K562 (cell line): ENCODE data around the gene BGLAP. TPM values are rescaled to one million over a fixed set of nuclear protein-coding genes. Genes with fewer than 3 reads are reported as not detected.

Source experiments
- ATAC-seq: fragments of 200-7000 bp; cut with Tn5 transposase; 3 replicates; pipeline ENCODE4 v1.9.1; 2020; ENCODE audit warnings: moderate library complexity
- BruUV-seq: library from RNA; stranded (reverse); fragments of 400-500 nt; replicated peaks from 2 replicates; lab custom pipeline; 2021; lab: Mats Ljungman, UMichigan
- CTCF ChIA-PET: fragments of 300-600 bp; formaldehyde crosslinking; extraction: SDS; loops from one replicate; lab custom pipeline; 2021; ENCODE audit warnings: low intra/inter-chr PET ratio; lab: Yijun Ruan, JAX
- POLR2A ChIA-PET: fragments of 300-600, 350-650 bp; sonication (Branson Sonifier 250); formaldehyde crosslinking; extraction: SDS; loops from one replicate; lab custom pipeline; 2021; ENCODE audit warnings: antibody characterized with exemption, inconsistent platforms; lab: Yijun Ruan, JAX
- DNase-seq, 4 experiments: peaks; one replicate each; pipeline versions ENCODE4 v3.0.0 to v3.0.0-alpha.2; 2011 to 2018; ENCODE audit warnings: low spot score in 3 of 4, mixed read lengths in 3 of 4; ENCODE audit errors: extremely low read depth in 1 of 4
- FAIRE-seq: peaks from 2 replicates; lab custom pipeline; 2011; peaks lifted over from hg19 to GRCh38; lab: Jason Lieb, UNC
- H2AFZ ChIP-seq: 2 replicates; pipeline ENCODE4 v1.6.0; 2011; ENCODE audit warnings: low read depth, low read length, control low read depth, inconsistent platforms
- H3K27ac ChIP-seq: fragments of 200-600 bp; 3 replicates; pipeline ENCODE4 v1.8.0; 2011; ENCODE audit warnings: low read depth, mild to moderate bottlenecking, control low read depth, inconsistent platforms, low read length, moderate library complexity, mixed read lengths; ENCODE audit errors: extremely low read depth
- H3K27me3 ChIP-seq, 2 experiments: fragments of 300-600 bp in 1 of 2; 2 replicates in 1 of 2; 3 replicates in 1 of 2; pipeline versions ENCODE4 v1.6.0 to v1.8.0; 2011; ENCODE audit warnings: inconsistent platforms in 2 of 2, low read length in 2 of 2, mild to moderate bottlenecking in 1 of 2, mixed read lengths in 1 of 2, moderate library complexity in 1 of 2; ENCODE audit not compliant: control insufficient read depth in 2 of 2, insufficient read depth in 2 of 2
- H3K36me3 ChIP-seq: fragments of 300-600 bp; 3 replicates; pipeline ENCODE4 v1.8.0; 2011; ENCODE audit warnings: mild to moderate bottlenecking, low read length, inconsistent platforms; ENCODE audit not compliant: control insufficient read depth, insufficient read depth
- H3K4me1 ChIP-seq, 2 experiments: fragments of 200-600 bp in 1 of 2; replicated peaks in 1 of 2; 2 replicates in 1 of 2; 3 replicates in 1 of 2; pipeline versions ENCODE4 v1.5.1 to v1.8.0; 2011; ENCODE audit warnings: inconsistent platforms in 2 of 2, low read length in 2 of 2, mild to moderate bottlenecking in 1 of 2, mixed read lengths in 1 of 2, moderate library complexity in 1 of 2; ENCODE audit not compliant: control insufficient read depth in 2 of 2, insufficient read depth in 2 of 2
- H3K4me2 ChIP-seq: 2 replicates; pipeline ENCODE4 v1.6.1; 2011; ENCODE audit warnings: low read length, control low read depth, inconsistent platforms, mixed read lengths; ENCODE audit not compliant: insufficient read depth
- H3K4me3 ChIP-seq: fragments of 200-600 bp; sonication (generic), shearing (Covaris generic); 2 replicates; pipeline ENCODE4 v1.5.1; 2016; ENCODE audit warnings: control low read depth, inconsistent platforms
- H3K79me2 ChIP-seq: fragments of 200-600 bp; 3 replicates; pipeline ENCODE4 v1.8.0; 2011; ENCODE audit warnings: low read length, inconsistent platforms; ENCODE audit not compliant: control insufficient read depth, insufficient read depth
- H3K9ac ChIP-seq, 2 experiments: 2 replicates each; pipeline versions ENCODE4 v1.6.0 to v1.6.1; 2011; ENCODE audit warnings: low read depth in 2 of 2, low read length in 2 of 2, control low read depth in 1 of 2, inconsistent platforms in 1 of 2, mild to moderate bottlenecking in 1 of 2, mixed read lengths in 1 of 2; ENCODE audit not compliant: insufficient read depth in 1 of 2
- H3K9me1 ChIP-seq: one replicate; pipeline ENCODE4 v1.6.0; 2011; ENCODE audit warnings: inconsistent platforms, mild to moderate bottlenecking, low read length, moderate library complexity; ENCODE audit not compliant: control insufficient read depth, insufficient read depth
- H3K9me3 ChIP-seq: replicated peaks from 2 replicates; pipeline ENCODE4 v1.5.1; 2011; ENCODE audit warnings: low read depth, low read length, inconsistent platforms; ENCODE audit not compliant: control insufficient read depth, insufficient read depth
- H4K20me1 ChIP-seq: replicated peaks from 2 replicates; pipeline ENCODE4 v1.6.1; 2011; ENCODE audit warnings: low read length, inconsistent platforms, mixed read lengths; ENCODE audit not compliant: control insufficient read depth, insufficient read depth
- CHD1 ChIP-seq: fragments of 200-600 bp; sonication (generic); IDR thresholded peaks from one replicate; pipeline ENCODE4 v1.6.1; 2012; ENCODE audit warnings: mild to moderate bottlenecking, moderate library complexity, low read length, inconsistent platforms
- COPS2 ChIP-seq: fragments of 450-650 bp; conservative IDR thresholded peaks from 2 replicates; pipeline ENCODE4 v1.6.1; 2016; ENCODE audit warnings: mild to moderate bottlenecking, moderate library complexity
- FOXA1 ChIP-seq: fragments of 450-650 bp; IDR thresholded peaks from 2 replicates; pipeline ENCODE4 v1.6.1; 2016; ENCODE audit warnings: mild to moderate bottlenecking, borderline replicate concordance
- HCFC1 ChIP-seq: IDR thresholded peaks from 2 replicates; pipeline ENCODE4 v1.6.1; 2012; ENCODE audit warnings: low read depth, low read length, improper control_type of control experiment
- HIVEP1 ChIP-seq: fragments of 250-450 bp; sonication (Bioruptor Pico); IDR thresholded peaks from 2 replicates; pipeline ENCODE4 v1.4.0; 2020; ENCODE audit warnings: mild to moderate bottlenecking
- KLF13 ChIP-seq: fragments of 450-650 bp; IDR thresholded peaks from 2 replicates; pipeline ENCODE4 v1.6.1; 2016; ENCODE audit warnings: missing genetic modification characterization, low read depth, mild to moderate bottlenecking, missing compliant biosample characterization, moderate library complexity, borderline replicate concordance
- NBN ChIP-seq: fragments of 450-650 bp; IDR thresholded peaks from 2 replicates; pipeline ENCODE4 v1.6.1; 2016; ENCODE audit warnings: low read depth, mild to moderate bottlenecking
- RNF2 ChIP-seq: sonication (generic); IDR thresholded peaks from 2 replicates; pipeline ENCODE4 v1.6.1; 2016
- SMAD2 ChIP-seq: fragments of 150-350 bp; IDR thresholded peaks from 2 replicates; pipeline ENCODE4 v1.6.1; 2014; ENCODE audit warnings: low read depth, mild to moderate bottlenecking, low read length
- SREBF1 ChIP-seq: fragments of 150-350 bp; IDR thresholded peaks from 2 replicates; pipeline ENCODE4 v1.6.1; 2014; ENCODE audit warnings: antibody characterized with exemption, low read depth, low read length, borderline replicate concordance
- TFE3 ChIP-seq: fragments of 450-650 bp; formaldehyde crosslinking; IDR thresholded peaks from 2 replicates; pipeline ENCODE4 v1.4.0; 2020; ENCODE audit warnings: mild to moderate bottlenecking, mixed read lengths
- ZNF75A ChIP-seq: fragments of 450-650 bp; formaldehyde crosslinking; IDR thresholded peaks from 2 replicates; pipeline ENCODE4 v1.4.0; 2020; ENCODE audit warnings: mild to moderate bottlenecking
- in situ Hi-C: fragments of 300-500 bp; cut with MboI; formaldehyde crosslinking; loops from 4 replicates; pipeline ENCODE4 v1.15.0; 2018; ENCODE audit warnings: inconsistent platforms, mixed read lengths
- intact Hi-C: fragments of 100-400 bp; cut with micrococcal nuclease; formaldehyde crosslinking; loops from 2 replicates; pipeline ENCODE4 v1.14.2; 2022
- polyA plus RNA-seq, 8 experiments: library from polyadenylated mRNA; depleted of rRNA in 4 of 8; stranded (reverse) in 5 of 8; unstranded in 3 of 8; fragments of >200 nt; fragmentation: Nextera tagmentation in 2 of 8; fragmentation: Illumina TruSeq in 1 of 8; extraction: Ambion mirVana in 2 of 8; extraction: Trizol in 1 of 8; gene quantifications; 2 replicates each; pipeline versions ENCODE4 v1.2.1 to v1.2.3, GENCODE V29; 2011 to 2014; ENCODE audit warnings: inconsistent platforms in 1 of 8, missing spikeins in 1 of 8
- total RNA-seq, 7 experiments: library from RNA; depleted of rRNA in 6 of 7; stranded (reverse); fragments of >200 nt in 6 of 7; fragmentation: Illumina TruSeq in 2 of 7; extraction: Trizol in 2 of 7; gene quantifications; 2 replicates each; pipeline versions ENCODE4 v1.2.1 to v1.2.3, GENCODE V29; 2011 to 2021; ENCODE audit warnings: low replicate concordance in 1 of 7
- TF ChIP-seq, protein P1 (sequence below): IDR thresholded peaks from 2 replicates; pipeline ENCODE4 v1.6.1; 2016; ENCODE audit warnings: missing genetic modification characterization, missing compliant biosample characterization
- TF ChIP-seq, protein P2 (sequence below): sonication (generic); formaldehyde crosslinking; IDR thresholded peaks from 2 replicates; pipeline ENCODE4 v1.8.0; 2022; ENCODE audit warnings: mild to moderate bottlenecking, missing genetic modification reagents

The BGLAP gene
- total and polyA plus RNA-seq, 9 of the 15 experiments (the other 6 are each of a cell fraction or from before 2014, with no cell fraction given), result 0.15 to 1.4 (median 0.28) TPM; not detected in 3

DNA sequence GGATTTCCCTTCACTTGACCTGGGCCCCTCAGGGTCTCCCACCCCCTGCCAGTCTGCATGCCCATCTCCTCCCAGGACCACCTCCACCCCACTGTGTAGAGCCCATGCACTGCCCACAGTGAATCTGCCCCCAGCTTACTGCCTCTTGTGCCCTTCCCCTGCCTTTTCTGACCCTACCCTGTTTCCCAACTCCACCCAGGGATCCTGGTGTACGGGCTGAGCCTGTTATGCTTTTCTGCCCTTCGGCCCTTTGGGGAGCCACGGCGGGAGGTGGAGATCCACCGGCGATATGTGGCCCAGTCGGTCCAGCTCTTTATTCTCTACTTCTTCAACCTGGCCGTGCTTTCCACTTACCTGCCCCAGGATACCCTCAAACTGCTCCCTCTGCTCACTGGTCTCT is 44.1 kb downstream of the BGLAP start (continued):
- TF ChIP-seq FOXA1 (no peak), HIVEP1 (CRISPR knock-in tag) (no peak), TFE3 (CRISPR knock-in tag) (no peak), NBN (no peak), COPS2 (no peak), RNF2 (no peak)

- no peak for FAIRE-seq
- peaks cover 2 to 16% of the 10 kb centered on the region in 2 experiments; a peak in 3 of 5 replicates for H3K4me1 ChIP-seq
- H3K36me3 ChIP-seq, result peaks cover 34% of the 10 kb centered on the region; the same call in 2 of the 3 replicates
- no peak overlapping the region for H3K4me3 ChIP-seq
- DNase-seq, result no peak
- no TSS peak for BruUV-seq
- H3K9me3 ChIP-seq, result no peaks in the 10 kb centered on the region
- no peak overlapping the region for H3K4me2 ChIP-seq
- TF ChIP-seq HCFC1 (no peak), ZNF75A (no peak), SMAD2 (no peak), KLF13 (tag) (no peak), CHD1 (no peak), SREBF1 (no peak)
- TF ChIP-seq, protein P1, sequence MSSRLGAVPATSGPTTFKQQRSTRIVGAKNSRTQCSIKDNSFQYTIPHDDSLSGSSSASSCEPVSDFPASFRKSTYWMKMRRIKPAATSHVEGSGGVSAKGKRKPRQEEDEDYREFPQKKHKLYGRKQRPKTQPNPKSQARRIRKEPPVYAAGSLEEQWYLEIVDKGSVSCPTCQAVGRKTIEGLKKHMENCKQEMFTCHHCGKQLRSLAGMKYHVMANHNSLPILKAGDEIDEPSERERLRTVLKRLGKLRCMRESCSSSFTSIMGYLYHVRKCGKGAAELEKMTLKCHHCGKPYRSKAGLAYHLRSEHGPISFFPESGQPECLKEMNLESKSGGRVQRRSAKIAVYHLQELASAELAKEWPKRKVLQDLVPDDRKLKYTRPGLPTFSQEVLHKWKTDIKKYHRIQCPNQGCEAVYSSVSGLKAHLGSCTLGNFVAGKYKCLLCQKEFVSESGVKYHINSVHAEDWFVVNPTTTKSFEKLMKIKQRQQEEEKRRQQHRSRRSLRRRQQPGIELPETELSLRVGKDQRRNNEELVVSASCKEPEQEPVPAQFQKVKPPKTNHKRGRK (tag), result no peak
- TF ChIP-seq, protein P2, sequence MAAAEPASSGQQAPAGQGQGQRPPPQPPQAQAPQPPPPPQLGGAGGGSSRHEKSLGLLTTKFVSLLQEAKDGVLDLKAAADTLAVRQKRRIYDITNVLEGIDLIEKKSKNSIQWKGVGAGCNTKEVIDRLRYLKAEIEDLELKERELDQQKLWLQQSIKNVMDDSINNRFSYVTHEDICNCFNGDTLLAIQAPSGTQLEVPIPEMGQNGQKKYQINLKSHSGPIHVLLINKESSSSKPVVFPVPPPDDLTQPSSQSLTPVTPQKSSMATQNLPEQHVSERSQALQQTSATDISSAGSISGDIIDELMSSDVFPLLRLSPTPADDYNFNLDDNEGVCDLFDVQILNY (CRISPR knock-in tag), result no peak
- H3K27me3 ChIP-seq, result no peaks in the 10 kb centered on the region
- ChIA-PET POLR2A (no interaction called here), CTCF (no interaction called here)
- no peak overlapping the region for H2AFZ ChIP-seq
- in situ Hi-C loops (no loop called here), intact Hi-C loops (no loop called here)
- no peaks in the 10 kb centered on the region for H3K9me1 ChIP-seq
- no peak for ATAC-seq
- H4K20me1 ChIP-seq, result no peaks in the 10 kb centered on the region
- H3K79me2 ChIP-seq, result no peaks in the 10 kb centered on the region
- H3K27ac ChIP-seq, result no peak overlapping the region
- H3K9ac ChIP-seq, result no peak overlapping the region
Measured at GRCh38 chr1:156289857-156290256, 47.9 kb downstream of the BGLAP start.
